Measurements from ENCODE around the gene SPAAR.

Gene SPAAR

GRCh38 chr9:35948451-35948850 is 39.2 kb downstream of the SPAAR start:
- no peak for DNase-seq (ENCODE audit: low read depth in 3 of 3)

GRCh38 chr9:35948901-35949318 is 39.6 kb downstream of the SPAAR start:
- DNase-seq (ENCODE audit: low read depth in 3 of 3) = no peak

GRCh38 chr9:35951736-35952135 is 42.4 kb downstream of the SPAAR start:
- DNase-seq (ENCODE audit: low read depth in 3 of 3) = no peak

- DNase-seq (ENCODE audit: low read depth in 3 of 3) = no peak
Measured at GRCh38 chr9:35952526-35953191, 43.4 kb downstream of the SPAAR start.

GRCh38 chr9:35954942-35955546 is 45.8 kb downstream of the SPAAR start:
- peak; percentile 19 to 27 (median 22) for DNase-seq (ENCODE audit: low read depth in 3 of 3)

DNA sequence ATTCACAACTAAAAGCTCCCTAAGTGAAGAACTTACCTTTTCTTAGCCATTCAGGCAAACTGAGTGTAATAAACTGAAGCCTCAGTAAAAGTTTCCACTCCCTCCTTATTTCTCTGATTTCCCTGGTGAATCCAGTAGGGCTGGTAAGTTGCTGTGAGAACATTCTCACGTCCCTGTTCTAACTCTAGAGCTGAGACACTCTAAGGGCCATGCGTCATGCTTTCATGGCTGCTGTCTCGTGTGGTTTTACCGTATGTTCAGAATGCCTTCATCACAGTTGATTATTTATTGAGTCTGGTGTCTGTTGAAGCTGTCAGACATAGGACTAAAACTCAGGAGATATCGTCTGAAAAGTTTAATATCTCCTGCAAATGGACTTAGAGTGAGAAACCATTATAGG is 47.4 kb downstream of the SPAAR start:
- no peak for DNase-seq (ENCODE audit: low read depth in 3 of 3)

GRCh38 chr9:35958104-35958837 is 49.0 kb downstream of the SPAAR start, which contains the start of gene OR2S2:
Gene OR2S2, minus strand, starts transcription at chr9:35958154. Its CDS starts 56 bp downstream, at chr9:35958098.
- DNase-seq (ENCODE audit: low read depth in 3 of 3) = no peak

DNA sequence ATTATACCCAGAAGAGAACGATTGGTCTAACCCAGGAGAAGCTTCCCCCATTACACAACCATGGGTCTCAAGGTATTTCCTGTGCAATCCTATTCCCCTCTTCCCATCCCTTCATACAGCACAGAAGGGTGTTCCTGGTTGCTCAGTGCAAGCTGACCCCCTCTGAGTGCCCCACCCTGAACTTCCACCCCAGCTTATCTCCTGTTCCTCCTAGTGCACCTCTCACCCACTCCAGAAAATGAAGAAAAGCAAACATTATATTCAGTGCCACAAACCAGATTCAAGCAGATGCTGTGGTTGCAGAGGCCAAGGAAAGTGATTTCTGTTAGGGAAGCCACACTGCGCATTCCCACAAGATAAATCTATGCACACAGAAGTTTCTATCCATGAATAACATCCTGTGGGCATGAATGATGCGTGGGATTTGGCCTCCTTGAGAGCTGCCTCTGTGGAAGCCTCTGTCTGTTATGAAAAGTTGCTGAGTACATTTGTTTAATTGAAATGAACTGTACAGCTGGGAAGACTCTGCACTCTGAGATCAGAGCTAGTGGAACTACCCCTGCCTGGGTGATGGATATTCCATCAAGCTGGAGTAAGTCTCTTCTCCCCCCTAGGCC is 50.9 kb downstream of the SPAAR start:
- no peak for DNase-seq (ENCODE audit: low read depth in 3 of 3)

Data from stimulated activated CD4-positive, alpha-beta T cell treated with anti-CD3 and anti-CD28 coated beads, TNF-alpha, amount 100 ng/mL, for 24 hours (primary cell).